IMR-90 (cell line): ENCODE measurements around the gene GBP3. TPM values are rescaled to one million over a fixed set of nuclear protein-coding genes. Genes with fewer than 3 reads are reported as not detected.
A peak's percentile ranks its signal among the peaks of the same experiment; 100 is the strongest.

ENCODE experiments used
- ATAC-seq: fragments of 200-7000 bp; cut with Tn5 transposase; 2 replicates; pipeline ENCODE4 v1.9.1; 2020; ENCODE audit warnings: low read depth, mild to moderate bottlenecking, moderate library complexity
- BruUV-seq: library from RNA; stranded (reverse); fragments of 400-500 nt; replicated peaks from 2 replicates; lab custom pipeline; 2021; lab: Mats Ljungman, UMichigan
- CTCF ChIA-PET: fragments of 300-600 bp; formaldehyde crosslinking; extraction: SDS; loops from one replicate; lab custom pipeline; 2021; ENCODE audit warnings: antibody characterized with exemption; lab: Yijun Ruan, JAX
- POLR2A ChIA-PET: fragments of 300-600 bp; sonication (Branson Sonifier 250); formaldehyde crosslinking; loops from one replicate; lab custom pipeline; 2022; ENCODE audit warnings: antibody characterized with exemption; ENCODE audit not compliant: unreplicated experiment; lab: Charles Lee
- DNase-seq: peaks from one replicate; pipeline ENCODE4 v3.0.0; 2013
- H2AFZ ChIP-seq: replicated peaks from 2 replicates; pipeline ENCODE3; 2013; ENCODE audit warnings: low read length, mild to moderate bottlenecking; ENCODE audit not compliant: poor library complexity
- H2AK5ac ChIP-seq: 2 replicates; pipeline ENCODE4 v1.6.1; 2013; ENCODE audit warnings: low read depth, low read length, inconsistent platforms
- H2AK9ac ChIP-seq: replicated peaks from 2 replicates; pipeline ENCODE3; 2013; ENCODE audit warnings: mild to moderate bottlenecking, low read depth, low read length, moderate library complexity; ENCODE audit not compliant: poor library complexity
- H2BK120ac ChIP-seq: 2 replicates; pipeline ENCODE4 v1.6.1; 2013; ENCODE audit warnings: low read depth, low read length, inconsistent platforms
- H2BK15ac ChIP-seq: 3 replicates; pipeline ENCODE4 v1.6.1; 2013; ENCODE audit warnings: low read depth, low read length, inconsistent platforms
- H2BK20ac ChIP-seq: 2 replicates; pipeline ENCODE4 v1.6.1; 2013; ENCODE audit warnings: low read depth, mild to moderate bottlenecking, inconsistent platforms, low read length, moderate library complexity
- H2BK5ac ChIP-seq: 2 replicates; pipeline ENCODE4 v1.6.1; 2013; ENCODE audit warnings: mild to moderate bottlenecking, low read depth, low read length, inconsistent platforms; ENCODE audit not compliant: poor library complexity, severe bottlenecking
- H3K14ac ChIP-seq: replicated peaks from 2 replicates; pipeline ENCODE4 v1.6.1; 2013; ENCODE audit warnings: low read depth, low read length, inconsistent platforms
- H3K18ac ChIP-seq: 2 replicates; pipeline ENCODE4 v1.6.1; 2013; ENCODE audit warnings: low read depth, low read length, control low read depth
- H3K23ac ChIP-seq: 2 replicates; pipeline ENCODE4 v1.6.1; 2013; ENCODE audit warnings: low read depth, low read length, inconsistent platforms
- H3K27ac ChIP-seq: 2 replicates; pipeline ENCODE4 v1.5.1; 2013; ENCODE audit warnings: mild to moderate bottlenecking, control low read depth, low read length; ENCODE audit not compliant: insufficient read depth
- H3K27me3 ChIP-seq: 2 replicates; pipeline ENCODE4 v1.6.1; 2013; ENCODE audit warnings: low read length; ENCODE audit not compliant: control insufficient read depth, insufficient read depth
- H3K36me3 ChIP-seq: 2 replicates; pipeline ENCODE4 v1.6.1; 2013; ENCODE audit warnings: low read length, mixed read lengths; ENCODE audit not compliant: control insufficient read depth, insufficient read depth
- H3K4ac ChIP-seq: 2 replicates; pipeline ENCODE4 v1.6.1; 2013; ENCODE audit warnings: low read depth, low read length, inconsistent platforms
- H3K4me1 ChIP-seq: 2 replicates; pipeline ENCODE4 v1.6.1; 2013; ENCODE audit warnings: low read length, mixed read lengths; ENCODE audit not compliant: control insufficient read depth, insufficient read depth
- H3K4me2 ChIP-seq: 2 replicates; pipeline ENCODE4 v1.6.1; 2013; ENCODE audit warnings: low read depth, mild to moderate bottlenecking, control low read depth, low read length, moderate library complexity
- H3K4me3 ChIP-seq: 2 replicates; pipeline ENCODE4 v1.5.1; 2013; ENCODE audit warnings: low read depth, mild to moderate bottlenecking, control low read depth, low read length, moderate library complexity; ENCODE audit not compliant: insufficient read depth
- H3K56ac ChIP-seq: 2 replicates; pipeline ENCODE4 v1.6.1; 2013; ENCODE audit warnings: low read length, inconsistent platforms; ENCODE audit not compliant: insufficient read depth; ENCODE audit errors: extremely low read depth
- H3K79me1 ChIP-seq, 2 experiments: 2 replicates each; pipeline ENCODE4 v1.6.1; 2013; ENCODE audit warnings: low read length in 2 of 2, inconsistent platforms in 1 of 2, low read depth in 1 of 2
- H3K9ac ChIP-seq: 2 replicates; pipeline ENCODE4 v1.6.1; 2013; ENCODE audit warnings: low read depth, low read length, control low read depth
- H3K9me1 ChIP-seq: 2 replicates; pipeline ENCODE4 v1.6.1; 2013; ENCODE audit warnings: low read length, inconsistent platforms; ENCODE audit not compliant: insufficient read depth
- H3K9me3 ChIP-seq: 2 replicates; pipeline ENCODE4 v1.6.1; 2013; ENCODE audit warnings: low read length; ENCODE audit not compliant: control insufficient read depth, insufficient read depth
- H4K20me1 ChIP-seq: 2 replicates; pipeline ENCODE4 v1.6.1; 2013; ENCODE audit warnings: low read length, inconsistent platforms; ENCODE audit not compliant: insufficient read depth
- H4K5ac ChIP-seq: 2 replicates; pipeline ENCODE4 v1.6.1; 2013; ENCODE audit warnings: mild to moderate bottlenecking, low read depth, low read length, control low read depth
- H4K8ac ChIP-seq, 2 experiments: 2 replicates each; pipeline ENCODE4 v1.6.1; 2013; ENCODE audit warnings: low read depth in 2 of 2, low read length in 2 of 2, control low read depth in 1 of 2, inconsistent platforms in 1 of 2
- H4K91ac ChIP-seq: 2 replicates; pipeline ENCODE4 v1.6.1; 2013; ENCODE audit warnings: low read depth, low read length, inconsistent platforms; ENCODE audit not compliant: insufficient read depth
- NFE2L2 ChIP-seq: fragments of 150-350 bp; IDR thresholded peaks from 2 replicates; pipeline ENCODE4 v1.6.1; 2016; ENCODE audit warnings: low read depth, mild to moderate bottlenecking, low read length
- WGBS, 2 experiments: methylation state at CpG; one replicate each; pipeline versions ENCODE4 v1.1.5 to v1.1.7; 2013; ENCODE audit warnings: missing lambda C conversion rate in 2 of 2; ENCODE audit not compliant: insufficient read length in 1 of 2; ENCODE audit errors: extremely low coverage in 2 of 2; 5-methylcytosine and 5-hydroxymethylcytosine counted together
- dilution Hi-C: fragments of 300-500 bp; cut with HindIII; formaldehyde crosslinking; loops from one replicate; pipeline ENCODE4 v1.14.3; 2018; ENCODE audit warnings: low sequenced_read_pairs; ENCODE audit not compliant: unreplicated experiment
- in situ Hi-C: fragments of 300-500 bp; cut with MboI; formaldehyde crosslinking; loops from 3 replicates; pipeline ENCODE4 v1.14.3; 2019; ENCODE audit warnings: low sequenced_read_pairs, inconsistent platforms, mixed read lengths
- intact Hi-C: fragments of 100-400 bp; cut with micrococcal nuclease; formaldehyde crosslinking; loops from 2 replicates; pipeline ENCODE4 v1.10.0; 2022
- polyA plus RNA-seq, 3 experiments: library from polyadenylated mRNA; depleted of rRNA; stranded (reverse); fragments of >200 nt; gene quantifications; 2 replicates each; pipeline ENCODE4 v1.2.3, GENCODE V29; 2012; ENCODE audit warnings: low replicate concordance in 1 of 3
- total RNA-seq: library from RNA; depleted of rRNA; stranded (reverse); fragments of >200 nt; gene quantifications from 2 replicates; pipeline ENCODE4 v1.2.3, GENCODE V29; 2012

The GBP3 gene
- total and polyA plus RNA-seq, 2 of the 4 experiments (the other 2 are of a cell fraction) = 21.9 to 50.0 TPM

DNA sequence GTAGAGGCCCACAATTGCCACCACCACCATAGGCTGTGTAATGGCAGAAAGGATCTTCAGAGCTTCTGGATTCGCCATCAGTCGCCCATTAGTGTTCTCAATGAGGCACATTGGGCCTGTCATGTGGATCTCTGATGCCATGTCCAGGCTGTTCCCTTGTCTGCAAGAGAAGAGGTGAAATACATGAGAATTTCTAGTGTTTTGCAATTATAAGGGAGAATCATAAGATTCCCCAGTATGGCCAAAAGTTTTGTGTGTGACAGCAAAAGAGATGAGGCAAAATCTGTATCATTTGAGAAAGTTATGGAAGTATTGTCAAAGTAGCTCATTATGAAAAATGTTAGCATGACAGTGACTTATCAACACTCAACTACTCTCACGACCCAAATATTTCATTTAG lies 40.4 kb upstream of the GBP3 start:
- BruUV-seq = no TSS peak
- no peak overlapping the region for H3K4ac ChIP-seq
- WGBS, 2 experiments = no CpG with 5 or more reads among the region's 3 CpGs
- POLR2A ChIA-PET = no interaction called here
- H3K9me1 ChIP-seq = peaks cover 3% of the 10 kb centered on the region; the same call in 1 of the 2 replicates
- no peak overlapping the region for H2BK120ac ChIP-seq
- CTCF ChIA-PET = interaction anchor here (0.7 kb wide), 1 partner anchor 28 kb away, joined by 3 read pairs; no protein-coding TSS in a partner anchor
- no peak overlapping the region for H2BK15ac ChIP-seq
- no peak overlapping the region for H4K91ac ChIP-seq
- peaks cover 2 to 14% of the 10 kb centered on the region in 2 experiments; a peak in 2 of 4 replicates for H3K79me1 ChIP-seq
- TF ChIP-seq NFE2L2 = no peak
- peak overlapping the region; percentile 31; the same call in 1 of the 2 replicates for H3K14ac ChIP-seq
- no peak overlapping the region for H2AK9ac ChIP-seq
- H3K4me3 ChIP-seq = no peak overlapping the region
- no peak overlapping the region for H4K5ac ChIP-seq
- H3K9ac ChIP-seq = no peak overlapping the region
- no peak overlapping the region for H3K18ac ChIP-seq
- dilution Hi-C loops = no loop called here
- no peak overlapping the region for H2BK5ac ChIP-seq
- no peak overlapping the region for H4K8ac ChIP-seq
- no peak overlapping the region for H2AK5ac ChIP-seq
- H3K4me1 ChIP-seq = peaks cover 5% of the 10 kb centered on the region
- peak overlapping the region; percentile 23; the same call in 1 of the 2 replicates for H3K27ac ChIP-seq
- ATAC-seq (no peak), DNase-seq (no peak)
- no peak overlapping the region for H3K56ac ChIP-seq
- intact Hi-C loops = no loop called here
- H3K27me3 ChIP-seq = no peaks in the 10 kb centered on the region
- H3K4me2 ChIP-seq = peak overlapping the region; percentile 99
- H2BK20ac ChIP-seq = no peak overlapping the region
- no peak overlapping the region for H3K23ac ChIP-seq
- in situ Hi-C loops = no loop called here
- no peak overlapping the region for H2AFZ ChIP-seq
- peaks cover 16% of the 10 kb centered on the region for H3K36me3 ChIP-seq
- no peaks in the 10 kb centered on the region for H3K9me3 ChIP-seq
- no peaks in the 10 kb centered on the region for H4K20me1 ChIP-seq
